Skin epidermis (tissue), 12 donors: Measurements from ENCODE around the gene APOL2.
"Not testable (repeated sequence)": the region's sequence is repeated elsewhere in the genome, so short reads cannot be mapped to it uniquely, and the experiment has no call there.

Experiments used
- H3K27ac ChIP-seq, 21 experiments: fragments of 200-600 bp; sonication (generic) in 11 of 21; one replicate each; pipeline ENCODE4 v1.5.0; 2020; ENCODE audit warnings: mild to moderate bottlenecking in 3 of 21, inconsistent platforms in 2 of 21, moderate library complexity in 2 of 21
- H3K4me3 ChIP-seq, 7 experiments: fragments of 200-600 bp; sonication (generic) in 2 of 7; one replicate each; pipeline ENCODE4 v1.5.0; 2020; ENCODE audit warnings: inconsistent platforms in 2 of 7, mild to moderate bottlenecking in 2 of 7, moderate library complexity in 1 of 7

The APOL2 gene

GRCh38 chr22:36227396-36227795 lies 11.9 kb downstream of the APOL2 start:
- H3K27ac ChIP-seq: no peak overlapping the region
- H3K4me3 ChIP-seq: no peak overlapping the region

GRCh38 chr22:36226189-36226588 lies 13.1 kb downstream of the APOL2 start:
- no peak overlapping the region for H3K4me3 ChIP-seq
- H3K27ac ChIP-seq: no peak overlapping the region

- Histone ChIP-seq H3K4me3 (no peak overlapping the region), H3K27ac (no peak overlapping the region)
Measured at GRCh38 chr22:36225333-36225922, 13.9 kb downstream of the APOL2 start.

- H3K4me3 ChIP-seq: no peak overlapping the region
- no peak overlapping the region for H3K27ac ChIP-seq
Measured at GRCh38 chr22:36224245-36224644, 15.1 kb downstream of the APOL2 start.

- Histone ChIP-seq H3K27ac (no peak overlapping the region), H3K4me3 (no peak overlapping the region)
Measured at GRCh38 chr22:36223504-36223903, 15.8 kb downstream of the APOL2 start.

GRCh38 chr22:36222887-36223450 lies 16.4 kb downstream of the APOL2 start:
- Histone ChIP-seq H3K4me3 (no peak overlapping the region), H3K27ac (no peak overlapping the region)

GRCh38 chr22:36221799-36222751 lies 17.3 kb downstream of the APOL2 start:
- no peak overlapping the region for H3K4me3 ChIP-seq
- H3K27ac ChIP-seq: no peak overlapping the region

- Histone ChIP-seq H3K4me3 (peak overlapping the region in 1 of 7 experiments; percentile 2), H3K27ac (peak overlapping the region in 9 of 21 experiments; percentile 7 to 75 (median 47))
Measured at GRCh38 chr22:36220451-36220921, 18.8 kb downstream of the APOL2 start.

- H3K27ac ChIP-seq: no peak overlapping the region
- H3K4me3 ChIP-seq: no peak overlapping the region
Measured at GRCh38 chr22:36218648-36219193, 20.6 kb downstream of the APOL2 start.

GRCh38 chr22:36215981-36216380 lies 23.3 kb downstream of the APOL2 start:
- no peak overlapping the region for H3K27ac ChIP-seq
- no peak overlapping the region for H3K4me3 ChIP-seq

GRCh38 chr22:36213586-36213985 lies 25.7 kb downstream of the APOL2 start:
- Histone ChIP-seq H3K27ac (no peak overlapping the region), H3K4me3 (no peak overlapping the region)

GRCh38 chr22:36212901-36213300 lies 26.4 kb downstream of the APOL2 start:
- Histone ChIP-seq H3K4me3 (no peak overlapping the region), H3K27ac (peak overlapping the region in 1 of 21 experiments; percentile 29)

GRCh38 chr22:36211237-36211861 lies 28.0 kb downstream of the APOL2 start:
- Histone ChIP-seq H3K27ac (peak overlapping the region in 2 of 21 experiments; percentile 27 to 46), H3K4me3 (no peak overlapping the region)

GRCh38 chr22:36210224-36210623 lies 29.1 kb downstream of the APOL2 start:
- Histone ChIP-seq H3K27ac (peak overlapping the region in 1 of 21 experiments; percentile 34), H3K4me3 (no peak overlapping the region)

GRCh38 chr22:36209488-36209908 lies 29.8 kb downstream of the APOL2 start:
- H3K27ac ChIP-seq, H3K4me3 ChIP-seq: not testable (repeated sequence)

GRCh38 chr22:36208914-36209313 lies 30.4 kb downstream of the APOL2 start:
- H3K27ac ChIP-seq: no peak overlapping the region
- no peak overlapping the region for H3K4me3 ChIP-seq

GRCh38 chr22:36208162-36208765 lies 31.1 kb downstream of the APOL2 start:
- Histone ChIP-seq H3K4me3 (no peak overlapping the region), H3K27ac (no peak overlapping the region)

GRCh38 chr22:36206255-36206654 lies 33.1 kb downstream of the APOL2 start:
- no peak overlapping the region for H3K27ac ChIP-seq
- no peak overlapping the region for H3K4me3 ChIP-seq

- not testable (repeated sequence) for H3K4me3 ChIP-seq, H3K27ac ChIP-seq
Measured at GRCh38 chr22:36205573-36205972, 33.8 kb downstream of the APOL2 start.
